HG03558 (cell line): ENCODE results near the gene RNF19B.
"Not testable (repeated sequence)": the region's sequence is repeated elsewhere in the genome, so short reads cannot be mapped to it uniquely, and the experiment has no call there.

Experiments
- ATAC-seq: cut with Tn5 transposase; IDR thresholded peaks from one replicate; pipeline ENCODE4 v1.9.1; 2021; ENCODE audit warnings: moderate number of reproducible peaks; ENCODE audit not compliant: unreplicated experiment; ENCODE audit errors: extremely low read depth

RNF19B gene

GRCh38 chr1:32964461-32965250 lies at the start of gene RNF19B:
TSS of gene RNF19B (minus strand) at chr1:32964809. CDS start at chr1:32964685, 124 bp downstream.
- ATAC-seq, result peak; percentile 51

GRCh38 chr1:33013791-33014190 lies 49.2 kb upstream of the RNF19B start:
- no peak for ATAC-seq

- ATAC-seq, result no peak
These were observed 47.6 kb upstream of the RNF19B start for GRCh38 chr1:33012165-33012564.

GRCh38 chr1:33010932-33011731 lies 46.5 kb upstream of the RNF19B start:
- ATAC-seq, result no peak

GRCh38 chr1:33009561-33009960 lies 45.0 kb upstream of the RNF19B start:
- no peak for ATAC-seq

GRCh38 chr1:33008051-33008914 lies 43.7 kb upstream of the RNF19B start:
- ATAC-seq, result no peak

GRCh38 chr1:33007190-33008050 lies 42.8 kb upstream of the RNF19B start:
- ATAC-seq, result no peak

GRCh38 chr1:33005838-33006421 lies 41.3 kb upstream of the RNF19B start:
- no peak for ATAC-seq

- ATAC-seq, result no peak
These were observed 40.7 kb upstream of the RNF19B start for GRCh38 chr1:33005117-33005837.

- ATAC-seq, result no peak
These were observed 40.0 kb upstream of the RNF19B start for GRCh38 chr1:33004613-33005012.

- no peak for ATAC-seq
These were observed 39.0 kb upstream of the RNF19B start for GRCh38 chr1:33003657-33004056.

GRCh38 chr1:33002006-33002405 lies 37.4 kb upstream of the RNF19B start:
- ATAC-seq, result no peak

- no peak for ATAC-seq
These were observed 36.7 kb upstream of the RNF19B start for GRCh38 chr1:33001282-33001681.

- no peak for ATAC-seq
These were observed 35.9 kb upstream of the RNF19B start for GRCh38 chr1:33000427-33001026.

GRCh38 chr1:32998997-32999396 lies 34.4 kb upstream of the RNF19B start:
- no peak for ATAC-seq

GRCh38 chr1:32998064-32998463 lies 33.5 kb upstream of the RNF19B start:
- ATAC-seq, result no peak

- ATAC-seq, result no peak
These were observed 32.8 kb upstream of the RNF19B start for GRCh38 chr1:32997381-32997891.

- not testable (repeated sequence) for ATAC-seq
These were observed 28.7 kb upstream of the RNF19B start for GRCh38 chr1:32993324-32993636.
